Hepatocyte (in vitro differentiated cells): Measurements from ENCODE around the gene STK32A.

Experiments used
- EZH2 ChIP-seq: fragments of 200-600 bp; sonication (generic); IDR thresholded peaks from 2 replicates; pipeline ENCODE4 v1.6.1; 2016; ENCODE audit warnings: antibody characterized with exemption, mild to moderate bottlenecking, borderline replicate concordance
- EZH2phosphoT487 ChIP-seq: fragments of 200-600 bp; sonication (generic); IDR thresholded peaks from one replicate; pipeline ENCODE4 v1.6.1; 2018; ENCODE audit warnings: antibody characterized with exemption, mild to moderate bottlenecking, low read depth, moderate library complexity; ENCODE audit not compliant: unreplicated experiment, severe bottlenecking
- TF ChIP-seq, protein P1 (sequence below): fragments of 200-600 bp; sonication (generic); IDR thresholded peaks from 2 replicates; pipeline ENCODE4 v1.5.1; 2016; ENCODE audit warnings: antibody characterized with exemption, mild to moderate bottlenecking; ENCODE audit not compliant: poor library complexity

- TF ChIP-seq, protein P1, sequence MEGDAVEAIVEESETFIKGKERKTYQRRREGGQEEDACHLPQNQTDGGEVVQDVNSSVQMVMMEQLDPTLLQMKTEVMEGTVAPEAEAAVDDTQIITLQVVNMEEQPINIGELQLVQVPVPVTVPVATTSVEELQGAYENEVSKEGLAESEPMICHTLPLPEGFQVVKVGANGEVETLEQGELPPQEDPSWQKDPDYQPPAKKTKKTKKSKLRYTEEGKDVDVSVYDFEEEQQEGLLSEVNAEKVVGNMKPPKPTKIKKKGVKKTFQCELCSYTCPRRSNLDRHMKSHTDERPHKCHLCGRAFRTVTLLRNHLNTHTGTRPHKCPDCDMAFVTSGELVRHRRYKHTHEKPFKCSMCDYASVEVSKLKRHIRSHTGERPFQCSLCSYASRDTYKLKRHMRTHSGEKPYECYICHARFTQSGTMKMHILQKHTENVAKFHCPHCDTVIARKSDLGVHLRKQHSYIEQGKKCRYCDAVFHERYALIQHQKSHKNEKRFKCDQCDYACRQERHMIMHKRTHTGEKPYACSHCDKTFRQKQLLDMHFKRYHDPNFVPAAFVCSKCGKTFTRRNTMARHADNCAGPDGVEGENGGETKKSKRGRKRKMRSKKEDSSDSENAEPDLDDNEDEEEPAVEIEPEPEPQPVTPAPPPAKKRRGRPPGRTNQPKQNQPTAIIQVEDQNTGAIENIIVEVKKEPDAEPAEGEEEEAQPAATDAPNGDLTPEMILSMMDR, result no peak
- TF ChIP-seq EZH2, result no peak
- no peak for TF ChIP-seq EZH2phosphoT487
Observed at GRCh38 chr5:147200004-147200403, 34.8 kb upstream of the STK32A start.
